Measurements from ENCODE around the gene ZNF277.

The ZNF277 gene

DNA sequence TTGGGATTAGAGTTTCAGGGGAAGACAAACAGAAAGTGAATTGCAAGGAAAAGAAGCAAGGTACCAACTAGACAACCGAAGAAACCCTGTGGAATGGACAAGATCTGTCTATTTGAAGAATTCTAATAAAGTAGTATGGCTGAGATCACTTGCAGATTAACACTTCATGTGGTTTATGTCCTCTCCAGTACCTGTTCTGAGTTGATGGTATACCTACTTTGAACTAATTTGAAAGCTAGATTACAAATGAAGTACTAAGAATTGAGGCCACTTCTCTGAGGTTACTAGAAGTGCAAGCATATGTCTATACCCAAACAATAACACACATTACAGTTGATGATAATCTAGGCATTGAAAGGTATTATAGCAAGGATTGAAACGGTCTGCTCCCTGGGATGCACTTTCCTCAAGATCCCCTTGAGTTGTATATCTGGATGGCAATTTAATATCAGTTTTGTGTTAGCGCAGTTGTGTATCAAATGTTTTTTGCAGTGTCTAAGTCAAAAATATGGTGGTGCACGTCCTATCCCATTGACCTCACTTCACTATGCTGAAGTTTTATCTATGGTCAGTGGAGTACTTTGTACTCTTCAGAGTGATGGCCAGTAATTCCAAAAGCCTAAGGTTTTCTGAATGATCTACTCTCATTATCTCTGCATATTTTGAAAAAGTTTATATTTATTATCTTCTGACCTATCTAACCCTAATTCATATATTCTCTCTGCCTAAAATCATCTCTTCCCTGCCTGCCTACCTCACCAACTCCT lies 25.9 kb downstream of the ZNF277 start:
- TF ChIP-seq, protein P1, sequence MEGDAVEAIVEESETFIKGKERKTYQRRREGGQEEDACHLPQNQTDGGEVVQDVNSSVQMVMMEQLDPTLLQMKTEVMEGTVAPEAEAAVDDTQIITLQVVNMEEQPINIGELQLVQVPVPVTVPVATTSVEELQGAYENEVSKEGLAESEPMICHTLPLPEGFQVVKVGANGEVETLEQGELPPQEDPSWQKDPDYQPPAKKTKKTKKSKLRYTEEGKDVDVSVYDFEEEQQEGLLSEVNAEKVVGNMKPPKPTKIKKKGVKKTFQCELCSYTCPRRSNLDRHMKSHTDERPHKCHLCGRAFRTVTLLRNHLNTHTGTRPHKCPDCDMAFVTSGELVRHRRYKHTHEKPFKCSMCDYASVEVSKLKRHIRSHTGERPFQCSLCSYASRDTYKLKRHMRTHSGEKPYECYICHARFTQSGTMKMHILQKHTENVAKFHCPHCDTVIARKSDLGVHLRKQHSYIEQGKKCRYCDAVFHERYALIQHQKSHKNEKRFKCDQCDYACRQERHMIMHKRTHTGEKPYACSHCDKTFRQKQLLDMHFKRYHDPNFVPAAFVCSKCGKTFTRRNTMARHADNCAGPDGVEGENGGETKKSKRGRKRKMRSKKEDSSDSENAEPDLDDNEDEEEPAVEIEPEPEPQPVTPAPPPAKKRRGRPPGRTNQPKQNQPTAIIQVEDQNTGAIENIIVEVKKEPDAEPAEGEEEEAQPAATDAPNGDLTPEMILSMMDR (IDR thresholded peaks at IDR 0.05; ENCODE audit: control insufficient read depth, extremely low read depth, insufficient read depth), result no peak
- no peak overlapping the region for H3K4me3 ChIP-seq (ENCODE audit: low read depth, low read length)
- no peak for DNase-seq (ENCODE audit: low read depth)

DNA sequence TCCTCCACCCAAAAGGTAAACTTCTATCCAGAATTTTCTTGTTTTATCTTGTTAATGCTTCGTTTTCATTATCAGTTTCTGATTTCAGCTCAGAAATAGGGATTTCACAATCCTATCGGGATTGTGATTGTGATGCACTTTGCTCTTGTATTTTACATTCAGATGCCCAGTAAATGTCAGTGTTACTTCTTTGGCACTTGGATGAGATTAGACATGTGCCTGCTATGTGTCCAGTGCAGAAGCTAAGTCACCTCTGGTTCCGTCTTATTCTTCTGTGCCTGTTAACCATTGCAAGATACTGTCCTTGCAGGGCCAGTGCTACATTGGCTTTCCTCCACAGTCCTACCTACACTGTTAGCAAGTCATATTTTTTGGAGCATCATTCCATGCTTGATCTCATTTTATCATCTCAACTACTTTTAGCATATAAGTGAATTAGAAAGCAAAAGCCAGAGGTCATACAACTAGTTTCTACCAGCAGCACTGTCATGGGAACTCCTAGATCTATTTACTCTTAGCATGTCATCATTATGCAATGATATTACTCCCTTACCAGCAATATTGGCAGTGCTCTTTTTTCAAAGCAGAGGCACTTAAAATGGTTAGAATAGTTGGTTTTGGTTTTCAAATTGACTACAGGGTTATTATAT lies 26.7 kb downstream of the ZNF277 start:
- no peak overlapping the region for H3K4me3 ChIP-seq (ENCODE audit: low read depth, low read length)
- DNase-seq (ENCODE audit: low read depth), result no peak
- TF ChIP-seq, protein P1 (IDR thresholded peaks at IDR 0.05; ENCODE audit: control insufficient read depth, extremely low read depth, insufficient read depth), result no peak

DNA sequence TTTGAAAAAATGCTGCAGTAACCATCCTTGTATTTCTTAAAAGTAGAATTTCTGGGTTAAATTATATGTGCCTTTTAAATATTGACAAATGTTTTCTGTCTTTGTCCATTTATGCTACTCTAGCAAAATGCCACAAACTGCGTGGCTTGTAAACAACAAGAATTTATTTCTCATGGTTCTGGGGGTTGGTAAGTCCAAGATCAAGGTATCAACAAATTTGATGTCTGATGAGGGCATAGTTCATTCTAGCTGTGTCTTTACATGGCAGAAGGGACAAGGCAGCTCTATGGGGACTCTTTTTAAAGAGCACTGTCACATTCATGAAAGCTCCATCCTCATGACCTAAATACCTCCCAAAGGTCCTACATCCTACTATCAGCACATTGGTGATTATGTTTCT lies 27.7 kb downstream of the ZNF277 start:
- DNase-seq (ENCODE audit: low read depth), result no peak
- no peak overlapping the region for H3K4me3 ChIP-seq (ENCODE audit: low read depth, low read length)
- TF ChIP-seq, protein P1 (IDR thresholded peaks at IDR 0.05; ENCODE audit: control insufficient read depth, extremely low read depth, insufficient read depth), result no peak

DNA sequence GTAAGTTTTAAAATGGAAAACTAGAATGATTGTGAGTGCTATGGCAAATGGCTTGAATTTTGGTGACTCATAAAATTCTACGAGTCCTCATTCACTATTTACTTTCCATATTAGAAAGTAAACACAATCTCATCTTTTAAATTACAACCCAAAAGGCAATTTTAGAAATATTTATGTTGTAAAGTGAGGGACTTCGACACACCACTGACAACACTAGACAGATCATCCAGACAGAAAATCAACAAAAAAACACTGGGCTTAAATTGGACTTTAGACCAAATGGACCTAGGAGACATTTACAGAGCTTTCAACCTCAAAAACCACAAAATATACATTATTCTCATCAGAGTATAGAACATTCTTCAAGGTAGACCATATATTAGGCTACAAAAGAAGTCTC lies 30.1 kb downstream of the ZNF277 start:
- no peak for DNase-seq (ENCODE audit: low read depth)
- TF ChIP-seq, protein P1 (IDR thresholded peaks at IDR 0.05; ENCODE audit: control insufficient read depth, extremely low read depth, insufficient read depth), result no peak
- no peak overlapping the region for H3K4me3 ChIP-seq (ENCODE audit: low read depth, low read length)

DNA sequence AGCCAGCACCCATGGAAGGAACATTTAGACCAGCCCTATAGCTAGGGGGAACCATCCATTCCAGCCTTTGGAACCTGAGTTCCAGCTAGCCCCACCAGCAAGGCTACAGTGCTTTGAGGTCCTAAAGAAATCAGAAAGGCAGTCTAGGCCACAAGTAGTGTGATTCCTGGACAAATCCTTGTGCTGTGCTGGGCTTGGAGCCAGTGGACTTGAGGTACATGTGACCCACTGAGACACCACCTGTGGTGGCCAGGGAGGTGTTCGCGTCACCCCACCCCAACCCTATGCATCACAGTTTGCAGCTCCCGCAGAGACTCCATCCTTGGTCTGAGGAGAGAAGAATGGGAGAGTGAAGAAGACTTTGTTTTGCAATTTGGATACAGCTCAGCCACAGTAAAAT lies 31.8 kb downstream of the ZNF277 start:
- H3K4me3 ChIP-seq (ENCODE audit: low read depth, low read length), result no peak overlapping the region
- TF ChIP-seq, protein P1 (IDR thresholded peaks at IDR 0.05; ENCODE audit: control insufficient read depth, extremely low read depth, insufficient read depth), result no peak
- DNase-seq (ENCODE audit: low read depth), result no peak

DNA sequence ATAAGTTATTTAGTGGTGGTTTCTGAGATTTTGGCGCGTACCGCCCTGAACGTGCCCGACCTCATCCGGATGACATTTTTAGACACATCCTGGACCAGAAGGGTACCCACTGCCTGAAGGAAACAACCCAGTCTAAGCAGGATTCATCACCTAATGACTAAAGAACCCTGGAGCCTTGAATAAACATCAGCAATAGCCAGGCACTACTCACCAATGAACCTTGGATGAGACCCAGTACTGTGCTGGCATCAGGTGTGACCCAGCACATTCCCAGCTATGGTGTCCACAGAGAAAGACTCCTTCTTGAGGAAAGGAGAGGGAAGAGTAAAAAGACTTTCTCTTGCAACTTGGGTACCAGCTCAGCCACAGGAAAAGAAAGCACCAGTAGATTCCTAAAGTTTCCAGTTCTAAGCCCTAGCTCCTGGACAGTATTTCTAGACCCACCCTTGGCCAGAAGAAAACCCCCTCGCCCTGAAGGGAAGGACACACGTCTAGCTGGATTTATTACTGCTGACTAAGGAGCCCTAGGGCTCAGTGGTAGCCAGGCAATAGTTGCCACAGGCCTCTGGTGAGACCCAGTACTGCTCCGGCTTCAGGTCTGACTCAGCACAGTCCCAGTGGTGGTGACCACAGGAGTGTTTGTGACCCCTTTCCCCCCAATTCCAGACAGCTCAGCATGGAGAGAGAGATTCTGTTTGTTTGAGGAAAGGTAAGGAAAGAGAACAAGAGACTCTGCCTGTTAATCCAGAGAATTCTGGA lies 32.5 kb downstream of the ZNF277 start:
- H3K4me3 ChIP-seq (ENCODE audit: low read depth, low read length), result no peak overlapping the region
- DNase-seq (ENCODE audit: low read depth), result peak; percentile 63
- TF ChIP-seq, protein P1 (IDR thresholded peaks at IDR 0.05; ENCODE audit: control insufficient read depth, extremely low read depth, insufficient read depth), result no peak
